DND-41 (cell line): ENCODE results near the gene DEFB113.

Experiments
- CTCF ChIP-seq: IDR thresholded peaks from 2 replicates; pipeline ENCODE4 v1.5.1; 2012; ENCODE audit warnings: borderline replicate concordance, low read length, moderate library complexity, mild to moderate bottlenecking; ENCODE audit not compliant: poor library complexity, severe bottlenecking; ENCODE audit errors: extremely low read depth
- EZH2 ChIP-seq: IDR thresholded peaks from 3 replicates; pipeline ENCODE4 v1.6.1; 2012; ENCODE audit warnings: borderline replicate concordance, low read depth, mild to moderate bottlenecking, moderate library complexity, low read length, inconsistent platforms; ENCODE audit not compliant: severe bottlenecking

GRCh38 chr6:49964064-49964463 lies 5.4 kb downstream of the DEFB113 start, which contains the start of gene DEFB114:
- TF ChIP-seq CTCF (no peak), EZH2 (no peak)
